T follicular helper cell (primary cell): ENCODE results near the gene IFI30.
"Not testable (repeated sequence)": the region's sequence is repeated elsewhere in the genome, so short reads cannot be mapped to it uniquely, and the experiment has no call there.

Experiments used
- DNase-seq: peaks from one replicate; pipeline ENCODE4 v3.0.0-alpha.2; 2020; ENCODE audit warnings: low read depth

IFI30 gene

DNA sequence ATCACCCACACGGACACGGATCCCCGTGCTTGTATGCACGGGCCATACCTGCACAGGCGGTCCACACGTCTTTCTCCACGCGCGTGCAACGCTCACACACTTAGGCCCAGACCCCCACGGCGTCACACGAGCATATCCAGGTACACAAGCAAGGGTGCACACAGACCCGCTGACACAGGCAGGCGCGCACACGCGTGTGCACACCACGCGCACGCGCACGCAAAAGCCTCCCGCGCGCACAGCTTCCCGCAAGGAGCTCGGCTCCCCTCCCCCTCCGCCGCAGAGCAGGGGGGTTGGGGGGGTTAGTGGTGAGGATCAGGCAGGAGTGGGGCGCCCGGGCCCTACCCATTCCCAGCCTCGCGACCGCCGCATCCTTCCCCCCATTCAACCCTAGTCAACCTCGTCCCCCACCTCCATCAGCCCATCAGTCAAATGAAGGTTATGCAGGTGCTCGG, 29.8 kb downstream of the IFI30 start:
- DNase-seq = no peak

GRCh38 chr19:18203863-18204393, 30.3 kb downstream of the IFI30 start, which contains the start of gene RAB3A:
Gene RAB3A (minus strand): TSS chr19:18204042. CDS start chr19:18202740, 1,302 bp downstream.
- DNase-seq = peak; percentile 99

- peak; percentile 16 for DNase-seq
Measured at GRCh38 chr19:18204394-18205199, 31.0 kb downstream of the IFI30 start.

DNA sequence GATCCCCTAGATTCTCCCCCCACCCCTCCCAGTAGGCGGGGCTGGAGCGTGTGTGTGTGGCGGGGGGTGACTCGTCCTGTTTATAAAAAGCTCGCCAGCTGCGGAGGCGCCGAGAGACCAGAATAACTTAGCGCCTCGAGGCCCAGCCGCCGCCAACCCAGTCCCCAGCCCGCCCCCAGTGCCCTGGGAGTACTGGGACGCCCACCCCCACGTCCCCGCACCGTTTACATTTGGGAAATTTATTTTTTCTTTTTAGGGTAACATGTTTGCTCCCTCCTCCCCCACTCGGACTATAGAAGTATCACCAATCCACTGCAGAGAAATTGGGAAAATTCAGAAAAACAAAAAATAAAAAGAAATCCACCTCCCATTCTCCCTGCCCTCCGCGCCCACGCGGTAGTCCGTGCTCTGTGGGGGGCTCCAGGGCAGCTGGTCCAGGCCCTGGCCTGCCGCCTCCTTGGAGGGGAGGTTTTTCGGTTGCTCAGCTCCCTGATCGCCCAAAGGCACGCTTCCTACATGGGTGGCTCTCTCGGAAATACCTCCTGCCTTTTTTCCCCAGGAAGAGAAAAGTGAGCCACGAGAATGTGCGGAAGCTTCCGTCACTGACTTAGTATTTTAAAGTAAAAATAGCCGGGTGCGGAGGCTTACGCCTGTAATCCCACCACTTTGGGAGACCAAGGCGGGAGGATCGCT, 31.7 kb downstream of the IFI30 start:
- peak; percentile 34 for DNase-seq

GRCh38 chr19:18206018-18206417, 32.4 kb downstream of the IFI30 start:
- DNase-seq = no peak

DNA sequence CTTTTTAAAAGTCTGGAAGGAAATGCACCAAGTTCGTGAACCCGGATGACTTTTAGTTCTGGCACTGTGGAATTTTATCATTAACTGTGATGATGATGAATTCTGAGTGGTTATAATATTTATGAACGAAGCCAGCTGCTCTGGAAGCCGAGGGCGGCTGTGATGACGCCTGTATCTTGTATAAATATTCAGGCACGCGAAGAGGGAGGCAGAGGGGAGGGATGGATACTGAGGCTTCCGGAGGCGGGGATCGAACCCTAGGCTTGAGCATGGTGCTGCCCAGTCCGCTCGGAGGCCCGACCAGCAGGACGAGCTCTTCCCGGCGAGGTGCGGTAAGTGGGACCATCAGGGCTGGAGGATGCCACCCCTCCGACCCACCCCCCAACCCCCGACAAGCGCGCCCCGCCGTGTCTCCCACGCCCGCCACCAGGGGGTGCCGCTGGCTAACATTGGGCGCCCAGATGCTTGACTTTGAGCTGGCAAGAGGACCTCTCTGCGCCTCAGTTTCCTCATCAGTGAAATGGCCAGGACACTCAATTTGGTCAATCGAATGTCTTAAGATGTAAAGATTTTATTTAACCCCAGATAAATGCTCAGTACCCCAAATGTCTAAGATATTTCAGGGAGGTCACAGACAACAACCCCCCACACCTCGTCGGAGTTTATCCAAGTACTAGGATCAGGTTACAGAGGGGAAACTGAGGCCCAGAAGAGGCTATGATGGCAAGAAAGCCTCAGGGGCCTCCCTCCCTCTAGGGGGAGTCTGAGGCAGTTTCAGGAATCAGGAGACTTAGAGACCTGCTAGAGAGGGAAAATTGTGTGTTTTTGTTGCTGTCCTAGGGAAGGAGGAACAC, 34.7 kb downstream of the IFI30 start:
- peak; percentile 35 for DNase-seq

DNA sequence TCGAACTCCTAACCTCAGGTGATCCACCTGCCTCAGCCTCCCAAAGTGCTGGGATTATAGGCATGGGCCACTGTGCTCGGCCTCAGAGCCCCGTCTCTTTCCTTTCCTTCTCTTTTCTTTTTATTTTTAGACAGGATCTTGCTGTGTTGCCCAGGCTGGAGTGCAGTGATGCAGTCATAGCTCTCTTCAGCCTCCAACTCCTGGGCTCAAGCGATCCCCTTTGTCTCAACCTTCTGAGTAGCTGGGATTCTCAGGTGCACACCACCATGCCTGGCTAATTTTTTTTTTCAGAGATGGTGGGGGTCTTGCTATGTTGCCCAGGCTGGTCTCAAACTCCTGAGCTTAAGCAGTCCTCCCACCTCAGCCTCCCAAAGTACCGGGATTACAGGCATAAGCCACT, 36.3 kb downstream of the IFI30 start:
- DNase-seq = not testable (repeated sequence)

GRCh38 chr19:18211683-18212082, 38.1 kb downstream of the IFI30 start:
- no peak for DNase-seq

DNA sequence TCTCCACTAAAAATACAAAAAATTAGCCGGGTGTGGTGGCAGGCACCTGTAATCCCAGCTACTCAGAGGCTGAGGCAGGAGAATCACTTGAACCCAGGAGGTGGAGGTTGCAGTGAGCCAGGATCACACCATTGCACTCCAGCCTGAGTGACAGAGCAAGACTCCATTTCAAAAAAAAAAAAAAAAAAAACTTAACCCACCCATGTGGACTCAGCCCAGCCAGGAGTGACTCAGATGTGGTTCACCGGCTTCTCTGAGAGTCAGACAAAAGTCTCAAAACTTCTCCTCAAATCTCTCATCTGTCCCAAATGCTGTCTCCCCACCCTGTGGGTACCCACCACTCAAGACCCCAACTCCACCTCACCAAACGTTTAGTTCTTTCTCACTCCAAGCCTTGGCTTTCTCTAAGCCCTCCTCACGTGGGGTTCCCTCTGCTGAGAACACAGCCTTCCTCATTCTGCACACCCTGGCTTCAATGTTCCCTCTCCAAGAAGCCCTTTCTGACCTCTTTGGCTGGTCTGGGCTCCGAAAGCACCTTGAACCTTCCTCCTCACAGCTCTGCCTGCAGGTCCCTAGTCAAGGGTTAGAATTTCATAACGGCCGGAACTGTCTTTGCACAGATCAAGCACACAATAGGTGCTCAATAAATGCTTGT, 41.3 kb downstream of the IFI30 start:
- DNase-seq = no peak

DNA sequence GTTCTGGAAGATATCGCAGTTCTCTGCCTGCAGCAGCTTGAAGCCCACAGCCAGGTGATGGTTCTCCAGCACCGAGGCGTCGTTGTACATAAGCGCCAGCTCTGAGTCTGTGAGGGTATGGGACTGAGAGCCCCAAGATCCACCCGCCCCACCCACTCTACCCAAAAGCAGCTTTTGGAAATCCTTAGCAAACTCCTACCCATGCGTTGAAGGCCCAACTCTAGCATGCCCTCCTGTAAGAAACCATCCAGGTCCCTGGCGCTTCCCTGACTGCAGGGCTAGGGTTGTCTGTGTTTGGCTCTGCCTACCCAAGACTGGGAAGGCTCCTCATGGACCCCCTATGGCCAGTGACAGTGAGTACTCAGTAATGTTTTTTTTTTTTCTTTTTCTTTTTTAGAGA, 43.2 kb downstream of the IFI30 start:
- no peak for DNase-seq

DNA sequence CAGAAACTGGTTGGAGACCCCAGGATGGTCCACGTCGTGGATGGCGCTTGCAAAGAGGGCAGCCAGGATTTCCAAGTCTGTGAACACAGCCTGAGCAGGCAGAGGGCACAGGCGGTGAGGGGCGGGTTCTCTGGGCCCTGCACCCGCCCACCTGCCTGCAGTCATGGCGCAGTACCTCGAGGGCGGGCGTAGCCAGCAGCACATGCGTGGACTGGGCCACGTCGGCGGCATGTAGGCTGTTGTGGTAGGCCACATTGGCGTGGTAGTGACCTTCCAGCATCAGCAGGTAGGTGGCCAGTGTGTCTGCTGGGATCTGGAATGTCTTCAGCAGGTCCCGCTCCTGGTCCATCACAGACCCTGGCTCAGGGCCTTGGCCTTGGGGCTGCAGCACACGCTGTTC, 44.5 kb downstream of the IFI30 start:
- no peak for DNase-seq

DNA sequence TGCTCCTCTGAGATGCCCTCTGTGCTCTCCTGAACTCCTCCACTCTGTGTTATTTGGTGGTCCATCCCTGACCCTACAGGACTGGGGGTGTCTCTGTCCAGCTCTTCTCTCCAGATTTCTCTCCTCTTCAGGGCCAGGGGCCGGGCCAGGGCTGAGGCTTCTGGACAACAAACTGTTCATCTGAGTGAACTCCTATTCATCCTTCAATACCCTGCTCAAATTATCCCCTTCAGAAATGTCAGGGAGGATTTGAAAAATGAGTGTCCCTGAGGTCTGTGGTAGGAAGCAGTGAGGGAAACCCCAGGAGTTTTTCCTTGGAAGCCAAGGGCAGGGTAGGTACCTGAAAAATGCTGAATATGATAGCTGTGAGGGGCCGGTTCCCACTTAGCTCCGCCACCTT, 45.0 kb downstream of the IFI30 start:
- no peak for DNase-seq

DNA sequence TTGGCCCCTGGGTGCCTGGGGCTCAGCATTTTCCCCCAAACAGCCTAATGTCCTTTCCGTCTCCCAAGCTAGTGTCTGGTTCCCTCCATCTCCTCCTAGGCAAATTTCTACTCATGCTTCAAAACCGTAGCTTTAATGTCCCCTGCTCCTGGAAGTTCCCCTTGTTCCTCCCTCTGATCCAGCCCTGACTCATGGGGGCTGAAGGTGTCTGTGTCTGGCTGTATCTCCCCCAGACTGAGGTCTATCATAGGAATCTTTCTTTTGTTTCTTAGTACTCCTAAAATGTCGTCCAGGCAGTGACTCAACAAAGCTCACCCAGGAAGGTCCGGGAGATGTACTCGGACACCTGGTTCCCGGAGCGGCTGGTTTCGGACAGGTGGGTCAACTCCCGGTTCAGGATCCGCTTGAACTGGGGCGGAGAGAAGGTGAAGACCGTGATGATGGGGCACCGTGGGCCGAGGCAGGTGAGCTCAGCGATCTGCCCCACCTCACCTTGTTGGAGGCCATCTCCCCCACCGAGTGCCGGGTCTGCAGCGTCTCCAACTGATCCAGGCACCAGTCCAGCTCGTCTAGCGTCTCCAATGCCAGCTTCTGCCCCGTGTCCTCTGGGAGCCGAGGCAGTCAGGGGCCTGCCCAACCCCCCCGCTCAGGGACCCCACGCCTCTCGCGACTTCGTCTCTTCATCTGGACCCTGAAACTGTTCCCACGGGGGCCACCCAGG, 46.5 kb downstream of the IFI30 start:
- DNase-seq = no peak

- no peak for DNase-seq
Measured at GRCh38 chr19:18220632-18221275, 47.1 kb downstream of the IFI30 start.

GRCh38 chr19:18221815-18222725, 48.5 kb downstream of the IFI30 start:
- no peak for DNase-seq

DNA sequence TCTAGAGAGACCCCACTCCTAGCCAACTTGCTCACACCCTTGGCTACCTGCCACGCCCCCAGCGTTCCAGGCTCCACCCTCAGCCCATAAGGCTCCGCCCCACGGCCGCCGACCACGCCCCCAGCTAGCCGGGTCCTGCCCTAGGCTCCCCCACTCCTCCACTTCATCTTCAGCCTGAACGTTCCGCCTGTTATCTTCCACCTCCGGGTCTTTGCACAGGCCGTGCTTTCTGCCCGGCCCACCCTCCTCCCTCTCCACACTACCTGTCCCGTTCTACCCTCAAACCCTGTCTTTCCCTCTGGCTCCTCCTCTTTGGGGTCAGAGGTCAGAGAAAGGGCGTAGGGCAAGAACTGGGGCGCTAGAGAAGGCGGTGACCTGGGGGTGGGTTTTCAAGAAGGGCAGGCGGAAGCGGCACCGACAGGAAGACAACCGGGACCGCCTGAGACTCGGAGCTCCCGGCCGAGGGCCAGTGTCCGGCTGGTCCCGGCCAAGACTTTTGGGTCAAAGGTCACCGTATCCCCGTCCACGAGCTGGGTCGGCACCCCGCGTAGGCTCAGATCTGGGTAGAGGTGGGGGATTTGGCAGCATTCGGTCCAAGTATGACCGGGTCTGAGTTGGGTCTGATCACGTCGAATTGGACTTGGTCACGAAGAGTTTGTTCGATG, 50.4 kb downstream of the IFI30 start:
- no peak for DNase-seq

GRCh38 chr19:18224525-18225354, 51.1 kb downstream of the IFI30 start:
- DNase-seq = peak; percentile 70

- DNase-seq = no peak
Measured at GRCh38 chr19:18225355-18225701, 51.7 kb downstream of the IFI30 start.
